ENCODE results near the gene PADI3.

PADI3 gene

GRCh38 chr1:17278996-17279830 is 30.3 kb downstream of the PADI3 start:
- no peaks in the 10 kb centered on the region for H3K36me3 Mint-ChIP-seq (ENCODE audit: low read depth)
- H3K9me3 Mint-ChIP-seq, result no peaks in the 10 kb centered on the region
- H3K27ac Mint-ChIP-seq, result no peak overlapping the region
- H3K27me3 Mint-ChIP-seq (ENCODE audit: low read depth), result peaks cover 7% of the 10 kb centered on the region
- no peak for DNase-seq (ENCODE audit: low spot score)
- H3K4me1 Mint-ChIP-seq (ENCODE audit: low read depth), result no peaks in the 10 kb centered on the region
- no peak overlapping the region for H3K4me3 Mint-ChIP-seq

GRCh38 chr1:17280436-17280835 is 31.5 kb downstream of the PADI3 start:
- no peaks in the 10 kb centered on the region for H3K4me1 Mint-ChIP-seq (ENCODE audit: low read depth)
- H3K27ac Mint-ChIP-seq, result no peak overlapping the region
- no peaks in the 10 kb centered on the region for H3K36me3 Mint-ChIP-seq (ENCODE audit: low read depth)
- no peak for DNase-seq (ENCODE audit: low spot score)
- no peak overlapping the region for H3K4me3 Mint-ChIP-seq
- H3K27me3 Mint-ChIP-seq (ENCODE audit: low read depth), result peaks cover 7% of the 10 kb centered on the region
- no peaks in the 10 kb centered on the region for H3K9me3 Mint-ChIP-seq

GRCh38 chr1:17280894-17281293 is 32.0 kb downstream of the PADI3 start:
- Mint-ChIP-seq H3K27ac (no peak overlapping the region), H3K4me3 (no peak overlapping the region), H3K36me3 (ENCODE audit: low read depth) (no peaks in the 10 kb centered on the region), H3K27me3 (ENCODE audit: low read depth) (peaks cover 4% of the 10 kb centered on the region), H3K9me3 (no peaks in the 10 kb centered on the region), H3K4me1 (ENCODE audit: low read depth) (no peaks in the 10 kb centered on the region)
- DNase-seq (ENCODE audit: low spot score), result no peak

- no peak for DNase-seq (ENCODE audit: low spot score)
- H3K36me3 Mint-ChIP-seq (ENCODE audit: low read depth), result no peaks in the 10 kb centered on the region
- no peak overlapping the region for H3K27ac Mint-ChIP-seq
- H3K9me3 Mint-ChIP-seq, result no peaks in the 10 kb centered on the region
- H3K4me1 Mint-ChIP-seq (ENCODE audit: low read depth), result no peaks in the 10 kb centered on the region
- H3K4me3 Mint-ChIP-seq, result no peak overlapping the region
- peaks cover 4% of the 10 kb centered on the region for H3K27me3 Mint-ChIP-seq (ENCODE audit: low read depth)
These were observed 32.9 kb downstream of the PADI3 start for GRCh38 chr1:17281775-17282181.

- DNase-seq (ENCODE audit: low spot score), result no peak
- H3K9me3 Mint-ChIP-seq, result no peaks in the 10 kb centered on the region
- H3K27me3 Mint-ChIP-seq (ENCODE audit: low read depth), result peaks cover 4% of the 10 kb centered on the region
- no peak overlapping the region for H3K4me3 Mint-ChIP-seq
- H3K36me3 Mint-ChIP-seq (ENCODE audit: low read depth), result no peaks in the 10 kb centered on the region
- no peak overlapping the region for H3K27ac Mint-ChIP-seq
- H3K4me1 Mint-ChIP-seq (ENCODE audit: low read depth), result no peaks in the 10 kb centered on the region
These were observed 33.9 kb downstream of the PADI3 start for GRCh38 chr1:17282836-17283235.

GRCh38 chr1:17286646-17287045 is 37.7 kb downstream of the PADI3 start:
- H3K27ac Mint-ChIP-seq, result no peak overlapping the region
- no peak for DNase-seq (ENCODE audit: low spot score)
- no peaks in the 10 kb centered on the region for H3K9me3 Mint-ChIP-seq
- peaks cover 8% of the 10 kb centered on the region for H3K27me3 Mint-ChIP-seq (ENCODE audit: low read depth)
- no peaks in the 10 kb centered on the region for H3K36me3 Mint-ChIP-seq (ENCODE audit: low read depth)
- no peak overlapping the region for H3K4me3 Mint-ChIP-seq
- no peaks in the 10 kb centered on the region for H3K4me1 Mint-ChIP-seq (ENCODE audit: low read depth)

- Mint-ChIP-seq H3K4me3 (no peak overlapping the region), H3K4me1 (ENCODE audit: low read depth) (no peaks in the 10 kb centered on the region), H3K27me3 (ENCODE audit: low read depth) (peaks cover 4% of the 10 kb centered on the region), H3K27ac (no peak overlapping the region), H3K36me3 (ENCODE audit: low read depth) (no peaks in the 10 kb centered on the region), H3K9me3 (no peaks in the 10 kb centered on the region)
- no peak for DNase-seq (ENCODE audit: low spot score)
These were observed 38.4 kb downstream of the PADI3 start for GRCh38 chr1:17287130-17287776.

GRCh38 chr1:17289721-17290120 is 40.8 kb downstream of the PADI3 start:
- H3K4me1 Mint-ChIP-seq (ENCODE audit: low read depth), result no peaks in the 10 kb centered on the region
- no peak overlapping the region for H3K4me3 Mint-ChIP-seq
- peaks cover 3% of the 10 kb centered on the region for H3K27me3 Mint-ChIP-seq (ENCODE audit: low read depth)
- no peak for DNase-seq (ENCODE audit: low spot score)
- no peaks in the 10 kb centered on the region for H3K36me3 Mint-ChIP-seq (ENCODE audit: low read depth)
- no peak overlapping the region for H3K27ac Mint-ChIP-seq
- H3K9me3 Mint-ChIP-seq, result no peaks in the 10 kb centered on the region

- H3K27me3 Mint-ChIP-seq (ENCODE audit: low read depth), result peaks cover 3% of the 10 kb centered on the region
- H3K27ac Mint-ChIP-seq, result no peak overlapping the region
- H3K4me1 Mint-ChIP-seq (ENCODE audit: low read depth), result no peaks in the 10 kb centered on the region
- H3K36me3 Mint-ChIP-seq (ENCODE audit: low read depth), result no peaks in the 10 kb centered on the region
- no peak for DNase-seq (ENCODE audit: low spot score)
- H3K9me3 Mint-ChIP-seq, result no peaks in the 10 kb centered on the region
- H3K4me3 Mint-ChIP-seq, result no peak overlapping the region
These were observed 41.7 kb downstream of the PADI3 start for GRCh38 chr1:17290553-17290952.

- no peak overlapping the region for H3K4me3 Mint-ChIP-seq
- DNase-seq (ENCODE audit: low spot score), result no peak
- H3K4me1 Mint-ChIP-seq (ENCODE audit: low read depth), result no peaks in the 10 kb centered on the region
- H3K27me3 Mint-ChIP-seq (ENCODE audit: low read depth), result peaks cover 3% of the 10 kb centered on the region
- no peaks in the 10 kb centered on the region for H3K9me3 Mint-ChIP-seq
- H3K27ac Mint-ChIP-seq, result no peak overlapping the region
- H3K36me3 Mint-ChIP-seq (ENCODE audit: low read depth), result no peaks in the 10 kb centered on the region
These were observed 43.6 kb downstream of the PADI3 start for GRCh38 chr1:17292299-17293160.

- no peak overlapping the region for H3K27ac Mint-ChIP-seq
- H3K36me3 Mint-ChIP-seq (ENCODE audit: low read depth), result no peaks in the 10 kb centered on the region
- no peak for DNase-seq (ENCODE audit: low spot score)
- no peaks in the 10 kb centered on the region for H3K9me3 Mint-ChIP-seq
- peaks cover 3% of the 10 kb centered on the region for H3K27me3 Mint-ChIP-seq (ENCODE audit: low read depth)
- H3K4me3 Mint-ChIP-seq, result no peak overlapping the region
- no peaks in the 10 kb centered on the region for H3K4me1 Mint-ChIP-seq (ENCODE audit: low read depth)
These were observed 45.0 kb downstream of the PADI3 start for GRCh38 chr1:17293681-17294425.

- no peak overlapping the region for H3K4me3 Mint-ChIP-seq
- peaks cover 3% of the 10 kb centered on the region for H3K27me3 Mint-ChIP-seq (ENCODE audit: low read depth)
- no peaks in the 10 kb centered on the region for H3K36me3 Mint-ChIP-seq (ENCODE audit: low read depth)
- DNase-seq (ENCODE audit: low spot score), result no peak
- no peaks in the 10 kb centered on the region for H3K4me1 Mint-ChIP-seq (ENCODE audit: low read depth)
- H3K27ac Mint-ChIP-seq, result no peak overlapping the region
- no peaks in the 10 kb centered on the region for H3K9me3 Mint-ChIP-seq
These were observed 46.4 kb downstream of the PADI3 start for GRCh38 chr1:17295292-17295691.

GRCh38 chr1:17296086-17296485 is 47.2 kb downstream of the PADI3 start:
- no peak overlapping the region for H3K27ac Mint-ChIP-seq
- no peaks in the 10 kb centered on the region for H3K4me1 Mint-ChIP-seq (ENCODE audit: low read depth)
- H3K27me3 Mint-ChIP-seq (ENCODE audit: low read depth), result no peaks in the 10 kb centered on the region
- no peaks in the 10 kb centered on the region for H3K36me3 Mint-ChIP-seq (ENCODE audit: low read depth)
- no peaks in the 10 kb centered on the region for H3K9me3 Mint-ChIP-seq
- DNase-seq (ENCODE audit: low spot score), result no peak
- H3K4me3 Mint-ChIP-seq, result no peak overlapping the region

Data from T-helper 2 cell treated with Interferon-gamma antibody and Interleukin-4, amounts not matched to agents 5 μg/mL and 100 μg/mL, for 36 hours (primary cell).